ENCODE measurements around the gene MTURN. TPM values are rescaled to one million over a fixed set of nuclear protein-coding genes. Genes with fewer than 3 reads are reported as not detected.

Gene MTURN
- total and polyA plus RNA-seq, 10 of the 15 experiments (the other 5 are each of a cell fraction or from before 2014, with no cell fraction given), result 0.52 to 5.0 (median 3.3) TPM

- TF ChIP-seq ZNF592 (IDR thresholded peaks at IDR 0.05) (no peak), E2F8 (IDR thresholded peaks at IDR 0.05; ENCODE audit: low read depth, partially characterized antibody) (no peak), PRDM15 (CRISPR knock-in tag; IDR thresholded peaks at IDR 0.05) (no peak), ZNF622 (IDR thresholded peaks at IDR 0.05) (no peak), ZBTB4 (CRISPR knock-in tag; IDR thresholded peaks at IDR 0.05) (no peak), E2F4 (IDR thresholded peaks at IDR 0.05; ENCODE audit: low read depth, low read length) (no peak), IKZF1 (conservative IDR thresholded peaks at IDR 0.05) (no peak), CBFB (IDR thresholded peaks at IDR 0.05; ENCODE audit: low read depth) (no peak)
Observed at GRCh38 chr7:30173058-30173897, 38.5 kb downstream of the MTURN start (continued).

All from GM12878 (cell line).